Activated CD4-positive, alpha-beta T cell treated with anti-CD3 and anti-CD28 coated beads, Interleukin-2, amount 50 U/mL, for 16 hours (primary cell): ENCODE data around the gene TRAPPC14.
A peak's percentile ranks its signal among the peaks of the same experiment; 100 is the strongest.
"Not testable (repeated sequence)": the region's sequence is repeated elsewhere in the genome, so short reads cannot be mapped to it uniquely, and the experiment has no call there.

Source experiments
- DNase-seq: peaks from one replicate; pipeline ENCODE4 v3.0.0-alpha.2; 2020

TRAPPC14 gene, protein sequence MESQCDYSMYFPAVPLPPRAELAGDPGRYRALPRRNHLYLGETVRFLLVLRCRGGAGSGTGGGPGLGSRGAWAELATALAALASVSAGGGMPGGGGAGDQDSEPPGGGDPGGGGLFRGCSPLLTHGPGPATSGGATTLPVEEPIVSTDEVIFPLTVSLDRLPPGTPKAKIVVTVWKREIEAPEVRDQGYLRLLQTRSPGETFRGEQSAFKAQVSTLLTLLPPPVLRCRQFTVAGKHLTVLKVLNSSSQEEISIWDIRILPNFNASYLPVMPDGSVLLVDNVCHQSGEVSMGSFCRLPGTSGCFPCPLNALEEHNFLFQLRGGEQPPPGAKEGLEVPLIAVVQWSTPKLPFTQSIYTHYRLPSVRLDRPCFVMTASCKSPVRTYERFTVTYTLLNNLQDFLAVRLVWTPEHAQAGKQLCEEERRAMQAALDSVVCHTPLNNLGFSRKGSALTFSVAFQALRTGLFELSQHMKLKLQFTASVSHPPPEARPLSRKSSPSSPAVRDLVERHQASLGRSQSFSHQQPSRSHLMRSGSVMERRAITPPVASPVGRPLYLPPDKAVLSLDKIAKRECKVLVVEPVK

DNA sequence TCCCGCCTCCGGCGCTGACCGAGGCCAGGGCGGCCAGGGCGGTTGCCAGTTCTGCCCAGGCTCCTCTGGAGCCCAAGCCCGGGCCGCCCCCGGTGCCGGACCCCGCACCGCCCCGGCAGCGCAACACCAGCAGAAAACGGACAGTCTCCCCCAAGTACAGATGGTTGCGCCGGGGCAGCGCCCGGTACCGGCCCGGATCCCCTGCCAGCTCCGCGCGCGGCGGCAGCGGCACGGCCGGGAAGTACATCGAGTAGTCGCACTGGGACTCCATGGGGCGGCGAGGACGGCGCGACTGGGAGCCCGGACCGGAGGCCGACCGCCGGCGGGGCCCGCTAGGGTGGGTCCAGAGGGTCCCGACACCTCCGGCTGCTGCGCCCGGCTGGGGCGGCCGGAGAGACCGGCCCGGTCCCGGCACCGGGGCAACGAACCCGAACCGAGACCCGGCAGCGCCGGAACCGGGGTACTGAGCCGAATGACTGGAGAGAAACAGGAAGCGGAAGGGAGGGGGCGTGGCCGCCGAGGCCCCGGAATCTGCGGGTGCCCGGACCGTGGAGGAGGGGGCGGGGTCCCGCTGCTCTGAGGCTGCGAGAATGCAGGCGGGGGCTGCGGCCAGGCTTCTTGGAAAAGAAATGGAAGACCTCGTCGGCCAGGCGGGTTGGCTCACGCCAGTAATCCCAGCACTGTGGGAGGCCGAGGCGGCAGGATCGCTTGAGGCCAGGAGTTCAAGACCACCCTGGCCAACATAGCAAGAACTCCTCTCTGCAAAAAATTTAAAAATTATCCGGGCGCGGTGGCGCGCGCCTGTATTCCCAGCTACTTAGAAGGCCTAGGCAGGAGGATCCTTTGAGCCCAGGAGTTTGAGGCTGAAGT, at the start of gene TRAPPC14:
Gene TRAPPC14 (minus strand): TSS at position 495 of the 870 bp plus-strand sequence. CDS start 224 bp downstream, at position 271.
- DNase-seq: peak; percentile 91

DNA sequence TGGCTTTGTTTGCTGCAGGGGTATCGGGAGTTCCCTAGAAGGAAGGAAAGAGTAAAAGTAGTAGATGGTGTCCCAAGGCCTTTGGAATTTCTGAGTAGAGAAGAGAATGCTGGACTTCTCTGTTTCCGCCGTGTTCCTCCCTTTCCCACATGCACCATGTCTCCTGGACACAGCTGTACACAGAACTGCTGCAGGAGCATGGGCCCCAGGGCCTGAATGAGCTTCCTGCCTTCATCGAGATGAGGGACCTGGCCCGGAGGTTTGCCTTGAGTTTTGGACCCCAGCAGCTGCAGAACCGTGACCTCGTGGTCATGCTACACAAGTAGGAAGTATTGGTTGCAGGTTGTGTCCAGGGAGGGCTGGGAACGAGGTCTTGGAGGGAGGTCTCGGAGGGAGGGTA, 45.9 kb upstream of the TRAPPC14 start:
- no peak for DNase-seq

DNA sequence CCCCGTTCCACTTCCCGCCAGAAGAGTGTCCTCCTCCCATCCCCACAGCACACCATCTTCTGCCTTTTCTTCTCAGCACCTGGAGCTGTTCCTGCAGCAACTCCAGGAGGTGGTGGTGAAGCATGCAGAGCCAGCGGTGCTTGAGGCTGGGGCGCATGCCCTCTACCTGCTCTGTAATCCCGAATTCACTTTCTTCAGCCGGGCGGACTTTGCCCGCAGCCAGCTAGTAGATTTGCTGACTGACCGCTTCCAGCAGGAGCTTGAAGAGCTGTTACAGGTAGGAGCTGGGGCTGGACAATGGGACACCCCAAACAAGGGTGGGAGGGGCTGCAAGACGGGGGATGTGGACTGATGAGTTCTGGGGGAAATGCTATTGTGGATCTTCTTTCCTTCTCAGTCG, 42.2 kb upstream of the TRAPPC14 start:
- DNase-seq: no peak

DNA sequence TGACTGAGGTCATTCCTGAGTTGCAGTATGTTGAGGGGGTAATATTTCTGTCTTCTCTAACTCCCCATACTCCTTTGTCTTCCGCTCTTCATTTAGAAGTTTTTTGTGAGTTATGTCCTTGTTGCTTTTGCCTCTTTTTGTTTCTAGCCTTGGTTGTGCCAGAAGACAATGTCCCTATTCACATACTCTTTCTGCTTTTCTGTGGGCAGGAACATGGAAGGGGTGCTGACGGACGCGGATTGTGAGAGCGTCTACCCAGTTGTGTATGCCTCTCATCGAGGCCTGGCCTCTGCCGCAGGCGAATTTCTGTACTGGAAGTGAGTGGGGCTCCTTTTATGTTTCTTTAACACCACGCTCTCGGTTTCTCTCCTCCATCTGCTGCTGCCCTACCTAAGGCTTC, 39.7 kb upstream of the TRAPPC14 start:
- DNase-seq: no peak

DNA sequence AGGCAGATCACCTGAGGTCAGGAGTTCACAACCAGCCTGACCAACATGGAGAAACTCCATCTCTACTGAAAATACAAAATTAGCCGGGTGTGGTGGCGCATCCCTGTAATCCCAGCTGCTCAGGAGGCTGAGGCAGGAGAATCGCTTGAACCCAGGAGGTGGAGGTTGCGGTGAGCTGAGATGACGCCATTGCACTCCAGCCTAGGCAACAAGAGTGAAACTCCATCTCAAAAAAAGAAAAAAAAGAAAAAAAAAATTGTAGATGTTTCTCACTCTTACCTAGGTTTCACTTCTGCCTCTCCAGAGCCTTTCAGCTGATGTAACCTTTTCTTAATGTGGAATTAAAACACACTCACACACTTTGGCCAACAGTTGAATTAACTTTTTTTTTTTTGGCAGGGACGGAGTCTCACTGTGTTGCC, 37.4 kb upstream of the TRAPPC14 start:
- DNase-seq: not testable (repeated sequence)

DNA sequence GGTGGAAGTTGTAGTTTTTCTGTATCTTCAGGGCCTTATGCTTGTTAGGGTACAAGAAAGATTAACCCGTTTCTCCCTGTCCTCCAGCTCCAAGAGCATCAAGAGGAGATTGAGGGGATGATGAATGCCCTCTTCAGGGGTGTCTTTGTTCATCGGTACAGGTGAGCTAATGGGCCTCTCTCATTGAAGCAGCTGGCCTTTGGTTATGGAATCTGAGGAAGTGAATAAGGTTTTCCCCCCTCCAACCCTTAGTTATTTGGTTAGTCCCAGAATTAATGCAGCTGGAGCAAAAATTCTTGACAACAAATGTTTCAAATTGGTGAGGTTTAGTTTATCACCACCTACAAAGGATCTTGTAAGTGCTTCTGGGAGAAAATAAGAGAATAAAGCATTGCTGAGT, 36.7 kb upstream of the TRAPPC14 start:
- DNase-seq: no peak

DNA sequence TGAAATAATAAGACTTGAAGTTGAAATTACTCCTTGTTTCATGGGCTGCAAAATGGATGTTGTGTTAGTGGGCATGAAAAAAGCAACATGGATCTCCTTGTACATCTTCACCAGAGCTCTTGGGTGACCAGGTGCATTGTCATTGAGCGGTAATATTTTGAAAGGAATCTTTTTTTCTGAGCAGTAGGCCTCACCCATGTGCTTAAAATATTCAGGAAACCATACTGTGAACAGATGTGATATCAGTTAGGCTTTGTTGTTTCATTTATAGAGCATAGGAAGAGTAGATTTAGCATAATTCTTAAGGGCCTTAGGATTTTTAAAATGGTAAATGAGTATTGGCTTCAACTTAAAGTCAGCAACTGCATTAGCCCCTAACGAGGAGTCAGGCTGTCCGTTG, 34.4 kb upstream of the TRAPPC14 start:
- DNase-seq: no peak

DNA sequence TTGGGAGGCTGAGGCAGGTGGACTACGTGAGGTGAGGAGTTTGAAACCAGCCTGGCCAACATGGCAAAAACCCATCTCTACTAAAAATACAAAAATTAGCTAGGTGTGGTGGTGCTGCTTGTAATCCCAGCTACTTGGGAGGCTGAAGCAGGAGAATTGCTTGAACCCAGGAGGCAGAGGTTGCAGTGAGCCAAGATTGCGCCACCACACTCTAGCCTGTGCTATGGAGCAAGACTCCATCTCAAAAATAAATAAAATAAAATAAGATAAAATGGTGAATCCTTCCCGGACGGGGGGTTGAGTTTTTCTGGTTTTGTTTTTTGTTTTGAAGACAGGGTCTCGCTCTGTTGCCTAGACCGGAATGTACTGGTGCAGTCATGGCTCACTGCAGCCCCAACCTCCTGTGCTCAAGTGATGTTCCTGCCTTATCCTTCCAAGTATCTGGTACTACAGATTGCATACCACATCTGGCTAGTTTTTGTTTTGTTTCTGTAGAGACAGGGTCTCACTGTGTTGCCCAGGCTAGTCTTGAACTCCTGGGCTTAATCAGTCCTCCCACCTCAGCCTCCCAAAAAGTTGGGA, 33.8 kb upstream of the TRAPPC14 start:
- DNase-seq: not testable (repeated sequence)

DNA sequence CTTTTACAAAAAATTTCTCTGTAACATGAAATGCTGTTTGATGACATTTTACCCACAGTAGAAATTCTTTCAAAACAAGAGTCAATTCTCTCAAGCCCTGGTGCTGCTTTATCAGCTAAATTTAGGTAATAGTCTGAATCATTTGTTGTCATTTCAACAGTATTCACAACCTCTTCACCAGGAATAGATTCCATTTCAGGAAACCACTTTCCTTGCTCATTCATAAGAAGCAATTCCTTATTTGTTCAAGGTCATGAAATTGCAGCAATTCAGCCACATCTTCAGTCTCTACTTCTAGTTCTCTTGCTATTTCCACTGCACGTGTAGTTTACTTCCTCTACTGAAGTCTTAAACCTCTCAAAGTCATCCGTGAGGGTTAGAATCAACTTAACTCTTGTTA, 33.3 kb upstream of the TRAPPC14 start:
- DNase-seq: no peak

DNA sequence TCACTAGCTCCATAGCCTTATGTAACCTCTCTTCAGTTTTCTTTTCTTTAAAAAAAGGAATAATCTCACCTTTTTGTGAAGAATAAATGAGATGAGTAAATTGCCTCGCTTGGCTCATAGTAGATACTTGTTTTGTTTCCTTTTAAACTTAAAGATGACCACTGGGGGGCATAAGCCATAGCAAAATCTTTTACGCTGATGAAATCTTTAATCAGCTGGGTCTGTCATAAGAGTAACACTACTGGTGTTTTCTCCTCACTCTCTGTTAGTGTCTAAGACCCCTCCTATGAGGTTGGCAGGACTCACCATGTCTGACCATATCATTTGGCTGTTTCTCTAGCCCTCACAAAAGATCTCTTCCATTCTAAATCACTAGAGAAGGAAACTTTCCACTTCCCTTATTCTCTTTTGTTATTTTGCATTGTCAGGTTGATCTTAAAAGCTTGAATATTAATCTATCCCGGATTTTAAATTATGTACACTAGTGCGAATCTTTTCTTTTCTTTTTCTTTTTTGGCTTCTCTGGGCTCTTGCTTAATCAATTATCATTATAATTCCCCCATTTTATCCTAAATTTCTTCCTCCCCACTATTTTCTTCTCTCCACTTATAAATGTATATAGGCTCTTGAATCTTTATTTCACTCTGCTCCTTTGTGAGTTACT, 31.7 kb upstream of the TRAPPC14 start:
- peak; percentile 67 for DNase-seq

DNA sequence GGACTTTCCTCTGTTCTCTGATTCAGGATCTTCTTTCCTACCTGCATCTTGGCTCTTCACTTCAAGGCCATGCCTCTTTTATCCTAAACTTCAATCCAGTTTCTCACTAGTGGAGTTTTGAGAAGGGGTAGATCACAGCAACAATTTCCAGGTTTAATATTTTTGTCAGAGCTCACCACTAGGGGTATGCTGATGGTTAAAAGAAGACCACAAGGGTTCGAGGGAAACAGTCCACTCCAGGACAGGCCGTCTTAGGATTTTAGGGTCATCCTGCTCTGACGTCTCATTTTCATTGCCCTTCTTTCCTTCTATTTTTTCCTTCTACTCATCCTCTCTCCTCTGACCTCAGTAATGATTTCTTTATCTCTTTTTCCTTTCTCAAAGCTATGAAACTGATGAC, 30.5 kb upstream of the TRAPPC14 start:
- DNase-seq: no peak

DNA sequence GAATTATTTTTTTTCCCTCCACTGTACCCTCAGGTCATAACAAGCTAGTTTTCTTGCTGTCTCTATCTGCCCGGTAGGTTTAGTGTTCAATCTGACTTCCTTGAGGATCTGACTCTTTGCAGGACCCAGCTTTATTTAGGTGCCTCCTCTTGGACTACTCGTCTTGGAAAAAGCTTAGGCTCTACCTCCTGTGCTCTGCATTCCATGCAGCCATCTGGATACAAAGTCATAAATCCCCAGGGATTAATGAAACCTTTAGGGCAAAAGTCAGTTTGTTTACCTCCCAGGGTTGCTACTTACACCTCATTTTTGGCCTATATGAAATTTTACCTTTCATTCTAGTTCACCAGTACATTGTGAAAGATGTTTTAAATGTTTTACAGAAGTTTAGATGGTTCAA, 27.2 kb upstream of the TRAPPC14 start:
- DNase-seq: no peak

DNA sequence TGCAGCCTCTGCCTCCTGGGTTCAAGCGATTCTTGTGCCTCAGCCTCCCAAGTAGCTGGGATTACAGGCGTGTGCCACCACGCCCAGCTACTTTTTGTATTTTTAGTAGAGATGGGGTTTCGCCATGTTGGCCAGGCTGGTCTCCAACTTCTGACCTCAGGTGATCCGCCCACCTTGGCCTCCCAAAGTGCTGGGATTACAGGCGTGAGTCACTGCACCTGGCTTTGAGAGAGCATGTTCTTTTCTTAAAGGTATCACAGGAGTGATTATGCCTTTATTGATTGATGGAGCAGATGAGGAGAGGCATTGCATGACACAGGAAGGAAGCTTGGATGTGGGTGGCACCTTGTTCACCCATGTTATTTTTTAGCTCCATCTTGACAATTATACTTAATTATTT, 24.6 kb upstream of the TRAPPC14 start:
- DNase-seq: not testable (repeated sequence)

DNA sequence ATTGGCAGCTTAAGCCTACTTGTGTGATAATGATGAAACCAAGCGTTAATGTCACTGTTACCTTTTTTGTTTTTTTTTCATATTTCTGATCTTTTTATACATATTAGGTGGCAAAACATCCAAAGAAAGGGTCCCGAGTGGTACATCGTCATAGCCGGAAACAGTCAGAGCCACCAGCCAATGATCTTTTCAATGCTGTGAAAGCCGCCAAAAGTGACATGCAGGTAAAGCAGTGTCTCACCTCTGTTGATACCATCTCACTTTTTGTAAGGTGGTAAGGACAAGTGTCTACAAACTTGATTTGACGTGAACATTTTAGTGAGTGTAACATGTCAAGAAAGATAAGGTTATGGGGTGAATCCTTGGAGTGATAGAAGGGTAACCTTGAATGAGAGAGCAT, 24.1 kb upstream of the TRAPPC14 start:
- not testable (repeated sequence) for DNase-seq

DNA sequence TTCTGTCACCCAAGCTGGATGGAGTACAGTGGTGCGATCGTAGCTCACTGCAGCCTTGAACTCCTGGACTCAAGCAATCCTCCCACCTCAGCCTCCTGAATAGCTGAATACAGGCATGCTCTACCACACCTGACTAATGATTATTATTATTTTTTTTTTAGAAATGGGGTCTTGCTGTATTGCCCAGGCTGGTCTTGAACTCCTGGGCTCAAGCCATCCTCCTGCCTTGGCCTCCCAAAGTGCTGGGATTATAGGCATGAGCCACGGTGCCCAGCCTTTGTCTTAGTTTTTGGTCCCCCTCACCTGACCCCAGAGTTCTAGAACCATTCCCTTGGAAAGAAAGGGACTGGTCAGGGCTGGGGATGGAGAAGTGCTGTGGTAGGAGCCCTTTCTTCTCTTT, 21.6 kb upstream of the TRAPPC14 start:
- DNase-seq: not testable (repeated sequence)

DNA sequence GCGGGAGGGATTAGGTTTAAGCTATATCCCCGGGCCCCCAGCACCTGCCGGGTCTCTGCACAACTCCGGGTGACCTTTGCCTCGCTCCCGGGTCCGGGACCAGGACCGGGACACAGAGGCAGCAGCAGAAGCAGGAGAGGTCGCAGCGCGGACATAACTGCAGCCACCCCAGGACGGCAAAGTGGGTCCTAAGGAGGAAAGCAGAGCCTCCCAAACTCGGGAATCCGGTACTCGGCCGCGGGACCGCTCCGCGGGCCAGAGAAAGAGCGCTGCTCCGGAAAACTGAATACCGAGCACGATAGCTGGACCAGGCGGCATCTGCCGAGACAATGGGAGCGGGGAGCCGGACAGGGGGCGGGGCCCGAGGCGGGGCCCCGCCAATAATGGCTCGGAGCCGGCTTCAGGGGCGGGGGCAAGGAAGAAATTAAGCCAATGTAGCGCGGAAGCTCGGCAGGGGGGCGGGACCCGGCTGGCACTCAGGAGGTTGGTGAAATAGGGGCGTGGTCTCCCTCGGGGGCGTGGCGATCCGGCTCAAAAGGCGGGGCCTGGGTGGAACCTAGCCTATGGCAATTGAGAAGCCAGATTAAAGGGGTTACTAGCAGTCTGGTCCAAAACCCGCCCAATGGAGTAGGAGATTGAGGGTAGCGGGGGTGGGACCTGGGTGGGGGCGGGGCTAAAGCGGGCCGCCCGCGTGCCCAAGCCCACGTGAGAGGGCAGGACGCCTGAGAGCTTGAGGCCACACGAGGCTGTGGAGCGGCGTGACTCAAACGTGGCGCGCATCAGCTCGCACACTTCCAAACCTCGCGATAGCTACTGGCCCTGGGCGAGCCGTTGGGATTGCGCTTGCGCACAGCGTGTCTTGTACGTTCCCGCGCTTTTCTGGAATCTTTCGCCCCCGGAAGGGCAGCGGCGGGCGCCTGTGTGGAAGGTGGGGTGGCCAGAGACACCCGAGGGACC, 18.8 kb upstream of the TRAPPC14 start, which contains the start of the genes GPC2 and STAG3:
Gene GPC2 (minus strand): TSS at position 337 of the 957 bp plus-strand sequence. CDS start 182 bp downstream, at position 155.
Gene STAG3 (plus strand): TSS at position 874 of the 957 bp plus-strand sequence. CDS start 2,639 bp downstream, outside the sequence.
- peak; percentile 98 for DNase-seq

DNA sequence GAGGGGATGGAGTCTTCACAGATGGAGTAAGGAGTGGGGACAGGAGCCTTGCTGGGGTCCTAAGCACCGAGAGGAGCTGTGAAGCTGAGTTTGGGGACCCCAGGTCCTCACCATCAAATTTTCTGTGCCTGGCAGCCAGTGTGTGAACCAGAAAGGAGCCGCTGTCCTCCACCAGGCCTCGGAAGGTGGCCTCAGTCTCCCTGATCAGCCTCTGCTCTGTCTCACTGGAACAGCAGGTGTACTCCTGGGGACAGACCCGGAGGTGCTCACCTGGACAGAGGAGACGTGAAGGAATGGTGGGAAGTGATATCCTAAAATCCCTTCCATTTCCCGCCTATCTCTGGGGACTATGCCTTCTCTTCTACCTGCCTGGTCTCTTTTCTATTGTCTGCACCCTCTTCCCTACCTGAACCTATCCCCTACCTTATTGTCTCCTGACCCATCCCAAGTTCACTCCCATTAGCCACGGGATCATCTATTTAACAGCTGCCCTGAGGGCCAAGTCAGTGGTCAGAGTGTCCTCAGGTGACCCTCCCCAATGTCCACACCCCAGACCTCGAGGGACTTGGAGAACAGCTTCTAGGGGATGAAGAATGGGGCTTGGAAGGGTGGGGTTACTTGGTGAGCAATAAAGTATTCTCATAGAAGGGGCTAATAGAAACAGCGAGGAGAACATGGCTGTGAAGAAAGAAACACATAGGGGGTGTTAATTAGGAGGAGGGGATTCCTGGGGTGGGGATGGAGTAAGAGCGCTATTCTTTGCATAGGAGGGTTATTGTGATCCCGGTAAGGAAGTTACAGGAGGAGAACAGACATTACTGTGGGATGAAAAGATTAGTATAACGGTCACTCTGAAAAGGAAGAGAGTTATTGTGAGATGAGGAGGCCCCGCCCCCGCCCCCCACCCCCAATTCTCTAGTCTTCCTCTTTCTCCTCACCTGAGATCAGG, 17.8 kb upstream of the TRAPPC14 start:
- no peak for DNase-seq

DNA sequence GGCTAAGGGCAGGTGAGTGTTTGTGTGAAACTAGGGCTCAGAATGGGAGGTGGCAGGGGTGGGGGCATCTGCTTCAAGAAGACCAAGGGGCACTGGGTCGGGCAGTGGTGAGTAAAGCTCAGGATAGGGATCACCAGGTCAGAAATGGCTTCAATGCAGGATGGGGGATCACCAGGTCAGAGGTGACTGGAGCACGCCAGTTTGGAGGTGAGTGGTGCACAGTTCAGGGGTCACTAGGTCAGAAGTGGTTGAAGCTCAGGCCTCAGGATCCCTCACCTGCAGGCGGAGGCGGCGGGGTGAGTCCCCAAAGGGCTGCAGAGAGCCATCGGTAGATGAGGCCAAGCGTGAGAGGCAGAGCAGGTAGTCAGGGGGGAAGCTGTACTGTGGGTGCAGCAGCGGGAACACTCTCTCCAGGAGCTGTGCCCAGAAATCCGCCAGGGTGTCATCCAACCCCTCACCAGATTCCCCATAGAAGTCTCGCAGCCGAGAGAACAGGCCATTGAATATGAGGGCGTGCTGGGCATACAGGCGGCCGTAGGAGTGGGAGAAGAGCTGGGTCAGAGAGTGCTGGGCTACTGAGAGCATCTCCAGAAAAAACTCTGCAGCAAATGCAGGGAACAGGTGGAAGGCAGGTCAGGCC, 16.9 kb upstream of the TRAPPC14 start:
- no peak for DNase-seq

DNA sequence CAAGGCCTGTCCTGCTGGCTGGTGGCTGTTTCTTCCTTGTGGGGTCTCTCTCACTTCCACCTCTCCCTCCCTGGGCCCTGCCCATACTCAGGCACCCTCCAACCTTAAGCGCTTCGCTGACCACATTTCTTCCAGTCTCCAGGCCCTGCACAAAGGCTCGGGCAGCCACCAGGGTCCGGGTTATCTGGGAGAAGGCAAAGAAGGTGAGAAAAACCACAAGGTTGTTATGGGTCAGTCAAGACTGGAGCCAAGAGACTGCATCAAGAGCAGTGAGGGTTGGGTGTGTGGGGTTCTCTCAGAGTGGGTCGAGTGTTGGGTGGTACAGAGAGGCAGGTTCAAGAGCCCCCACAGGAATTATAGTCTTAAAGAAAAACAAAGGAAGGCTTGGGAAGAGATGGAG, 16.1 kb upstream of the TRAPPC14 start:
- no peak for DNase-seq
